PC-9 (cell line): ENCODE measurements around the gene IGSF21. TPM values are rescaled to one million over a fixed set of nuclear protein-coding genes. Genes with fewer than 3 reads are reported as not detected.

Experiments
- BruUV-seq: library from RNA; stranded (reverse); fragments of 400-500 nt; replicated peaks from 2 replicates; lab custom pipeline; 2021; lab: Mats Ljungman, UMichigan
- CTCF ChIA-PET: fragments of 300-600 bp; sonication (Branson Sonifier 250); formaldehyde crosslinking; loops from one replicate; lab custom pipeline; 2022; ENCODE audit warnings: antibody characterized with exemption; lab: Charles Lee
- POLR2A ChIA-PET: fragments of 300-600 bp; sonication (Branson Sonifier 250); formaldehyde crosslinking; loops from one replicate; lab custom pipeline; 2022; ENCODE audit warnings: antibody characterized with exemption; ENCODE audit not compliant: unreplicated experiment; lab: Charles Lee
- DNase-seq, 2 experiments: peaks; one replicate each; pipeline versions ENCODE4 v3.0.0 to v3.0.0-alpha.2; 2015 to 2022; ENCODE audit warnings: mixed read lengths in 1 of 2
- H2AFZ ChIP-seq: fragments of 200-600 bp; sonication (generic); 2 replicates; pipeline ENCODE4 v1.8.1; 2017; ENCODE audit warnings: antibody characterized with exemption
- H3F3A ChIP-seq: fragments of 200-600 bp; sonication (generic); 2 replicates; pipeline ENCODE4 v1.8.1; 2017; ENCODE audit warnings: antibody characterized with exemption, mild to moderate bottlenecking, low read depth; ENCODE audit not compliant: insufficient read depth
- H3K27ac ChIP-seq: fragments of 200-600 bp; sonication (generic); 2 replicates; pipeline ENCODE4 v1.6.1; 2016; ENCODE audit warnings: mixed run types
- H3K27me3 ChIP-seq: fragments of 200-600 bp; sonication (generic); 2 replicates; pipeline ENCODE4 v1.6.1; 2016; ENCODE audit warnings: low read depth, mixed run types; ENCODE audit not compliant: insufficient read depth
- H3K36me3 ChIP-seq: fragments of 200-600 bp; sonication (generic); 2 replicates; pipeline ENCODE4 v1.6.1; 2016; ENCODE audit warnings: low read depth, mixed run types
- H3K4me1 ChIP-seq: fragments of 200-600 bp; sonication (generic); replicated peaks from 2 replicates; pipeline ENCODE4 v1.6.1; 2016; ENCODE audit warnings: mixed run types; ENCODE audit not compliant: insufficient read depth
- H3K4me2 ChIP-seq: fragments of 200-600 bp; sonication (generic); 2 replicates; pipeline ENCODE4 v1.6.1; 2017; ENCODE audit warnings: mixed run types
- H3K4me3 ChIP-seq: fragments of 200-600 bp; sonication (generic); 2 replicates; pipeline ENCODE4 v1.6.1; 2016; ENCODE audit warnings: mixed run types
- H3K79me2 ChIP-seq: fragments of 200-600 bp; sonication (generic); 2 replicates; pipeline ENCODE4 v1.6.1; 2017; ENCODE audit warnings: low read depth, mixed run types
- H3K9me2 ChIP-seq: fragments of 200-600 bp; sonication (generic); 2 replicates; pipeline ENCODE4 v1.8.1; 2017; ENCODE audit warnings: mild to moderate bottlenecking; ENCODE audit not compliant: insufficient read depth
- H3K9me3 ChIP-seq: fragments of 200-600 bp; sonication (generic); 2 replicates; pipeline ENCODE4 v1.8.1; 2016; ENCODE audit warnings: low read depth; ENCODE audit not compliant: insufficient read depth
- H4K20me1 ChIP-seq: fragments of 200-600 bp; sonication (generic); 2 replicates; pipeline ENCODE4 v1.8.1; 2017; ENCODE audit not compliant: insufficient read depth
- CTCF ChIP-seq: fragments of 200-600 bp; sonication (generic); conservative IDR thresholded peaks from 2 replicates; pipeline ENCODE4 v1.6.1; 2017; ENCODE audit warnings: mixed run types, antibody characterized with exemption, mild to moderate bottlenecking, moderate library complexity
- EZH2 ChIP-seq: fragments of 200-600 bp; sonication (generic); IDR thresholded peaks from 2 replicates; pipeline ENCODE4 v1.8.0; 2017; ENCODE audit warnings: antibody characterized with exemption, low read depth
- intact Hi-C: fragments of 100-400 bp; cut with micrococcal nuclease; formaldehyde crosslinking; loops from one replicate; pipeline ENCODE4 v1.10.0; 2022; ENCODE audit not compliant: unreplicated experiment
- total RNA-seq: library from RNA; stranded (reverse); gene quantifications from 2 replicates; pipeline ENCODE4 v1.2.3, GENCODE V29; 2021

Gene IGSF21
- total RNA-seq, 1 experiment from 2014 or later = not detected

DNA sequence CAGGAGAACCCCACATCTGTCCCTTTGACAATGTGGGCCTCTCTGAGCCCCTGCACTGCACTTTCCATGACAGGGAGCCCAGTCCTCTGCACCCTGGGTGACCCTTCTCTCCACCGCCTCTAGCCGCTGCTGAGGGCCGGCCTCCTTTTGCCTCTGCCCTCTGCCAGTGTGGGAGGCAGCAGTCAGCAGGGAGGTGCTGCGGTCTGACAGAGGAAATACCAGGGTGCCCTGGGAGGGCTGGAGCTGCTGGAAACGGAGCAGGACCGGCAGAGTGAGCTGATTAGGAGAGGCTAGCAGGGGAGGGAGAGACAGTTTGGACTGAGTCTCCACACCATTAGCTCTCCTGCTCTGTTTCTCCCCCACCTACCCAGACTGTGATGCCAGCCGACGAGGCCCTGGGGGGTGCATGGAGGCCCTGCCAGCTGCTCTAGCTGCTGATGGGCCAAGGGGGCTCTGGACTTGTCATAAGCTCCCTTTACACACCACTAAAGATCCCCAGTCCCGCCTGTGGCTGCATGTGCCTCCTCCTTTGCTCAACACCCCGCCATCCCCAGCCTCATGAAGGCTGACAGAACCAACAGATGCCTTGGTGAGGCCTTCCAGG lies 202.1 kb downstream of the IGSF21 start:
- no peaks in the 10 kb centered on the region for H3F3A ChIP-seq
- no peak overlapping the region for H3K4me2 ChIP-seq
- no peaks in the 10 kb centered on the region for H4K20me1 ChIP-seq
- POLR2A ChIA-PET = no interaction called here
- H3K36me3 ChIP-seq = no peaks in the 10 kb centered on the region
- no peaks in the 10 kb centered on the region for H3K79me2 ChIP-seq
- H3K27me3 ChIP-seq = peaks cover 67% of the 10 kb centered on the region
- H3K9me3 ChIP-seq = no peaks in the 10 kb centered on the region
- TF ChIP-seq CTCF (no peak), EZH2 (no peak)
- H2AFZ ChIP-seq = no peak overlapping the region
- no peak overlapping the region for H3K27ac ChIP-seq
- CTCF ChIA-PET = no interaction called here
- intact Hi-C loops = no loop called here
- no TSS peak for BruUV-seq
- H3K4me1 ChIP-seq = no peaks in the 10 kb centered on the region
- no peak overlapping the region for H3K4me3 ChIP-seq
- DNase-seq = no peak
- H3K9me2 ChIP-seq = no peaks in the 10 kb centered on the region

DNA sequence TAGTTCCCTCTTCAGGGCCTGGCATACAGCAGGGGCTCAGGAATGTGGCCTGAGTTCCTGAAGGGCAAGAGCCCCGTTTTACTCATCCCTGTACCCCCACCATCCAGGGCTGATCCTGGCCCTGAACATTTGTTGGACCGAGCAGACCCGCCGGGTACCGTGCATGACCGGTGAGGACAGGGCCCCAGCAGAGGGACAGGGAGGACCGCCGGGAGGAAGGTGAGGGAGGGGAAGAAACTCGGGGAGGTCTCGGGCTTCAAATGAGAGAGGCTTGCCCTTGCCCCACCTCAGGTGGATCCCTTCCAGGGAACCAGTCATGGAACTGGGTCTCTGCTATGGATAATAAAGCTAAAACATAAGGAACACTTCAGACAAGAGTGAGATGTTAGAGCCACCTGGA lies 205.4 kb downstream of the IGSF21 start:
- ChIA-PET CTCF (no interaction called here), POLR2A (no interaction called here)
- H3K4me1 ChIP-seq = no peaks in the 10 kb centered on the region

GRCh38 chr1:18313523-18313922 lies 205.9 kb downstream of the IGSF21 start:
- no peak overlapping the region for H3K27ac ChIP-seq
- H3K36me3 ChIP-seq = no peaks in the 10 kb centered on the region
- no peaks in the 10 kb centered on the region for H3K9me3 ChIP-seq
- intact Hi-C loops = no loop called here
- ChIA-PET POLR2A (no interaction called here), CTCF (no interaction called here)
- TF ChIP-seq EZH2 (no peak), CTCF (no peak)
- no peaks in the 10 kb centered on the region for H3K4me1 ChIP-seq
- peaks cover 63% of the 10 kb centered on the region for H3K27me3 ChIP-seq
- BruUV-seq = no TSS peak
- no peaks in the 10 kb centered on the region for H3F3A ChIP-seq
- no peaks in the 10 kb centered on the region for H3K79me2 ChIP-seq
- DNase-seq = no peak
- no peaks in the 10 kb centered on the region for H3K9me2 ChIP-seq
- H2AFZ ChIP-seq = no peak overlapping the region
- H3K4me2 ChIP-seq = no peak overlapping the region
- no peaks in the 10 kb centered on the region for H4K20me1 ChIP-seq
- H3K4me3 ChIP-seq = no peak overlapping the region

More for the DNA sequence above, 205.4 kb downstream of the IGSF21 start:
- Histone ChIP-seq H2AFZ (no peak overlapping the region), H3K27me3 (peaks cover 66% of the 10 kb centered on the region), H4K20me1 (no peaks in the 10 kb centered on the region), H3F3A (no peaks in the 10 kb centered on the region), H3K9me3 (no peaks in the 10 kb centered on the region), H3K36me3 (no peaks in the 10 kb centered on the region), H3K9me2 (no peaks in the 10 kb centered on the region), H3K27ac (no peak overlapping the region), H3K79me2 (no peaks in the 10 kb centered on the region), H3K4me2 (no peak overlapping the region), H3K4me3 (no peak overlapping the region)
- intact Hi-C loops = no loop called here
- BruUV-seq = no TSS peak
- TF ChIP-seq CTCF (no peak), EZH2 (no peak)
- no peak for DNase-seq
